GM21786 (cell line): ENCODE measurements around the gene GPR78.

ENCODE experiments used
- ATAC-seq: cut with Tn5 transposase; IDR thresholded peaks from one replicate; pipeline ENCODE4 v1.9.1; 2021; ENCODE audit not compliant: unreplicated experiment

GPR78 gene

DNA sequence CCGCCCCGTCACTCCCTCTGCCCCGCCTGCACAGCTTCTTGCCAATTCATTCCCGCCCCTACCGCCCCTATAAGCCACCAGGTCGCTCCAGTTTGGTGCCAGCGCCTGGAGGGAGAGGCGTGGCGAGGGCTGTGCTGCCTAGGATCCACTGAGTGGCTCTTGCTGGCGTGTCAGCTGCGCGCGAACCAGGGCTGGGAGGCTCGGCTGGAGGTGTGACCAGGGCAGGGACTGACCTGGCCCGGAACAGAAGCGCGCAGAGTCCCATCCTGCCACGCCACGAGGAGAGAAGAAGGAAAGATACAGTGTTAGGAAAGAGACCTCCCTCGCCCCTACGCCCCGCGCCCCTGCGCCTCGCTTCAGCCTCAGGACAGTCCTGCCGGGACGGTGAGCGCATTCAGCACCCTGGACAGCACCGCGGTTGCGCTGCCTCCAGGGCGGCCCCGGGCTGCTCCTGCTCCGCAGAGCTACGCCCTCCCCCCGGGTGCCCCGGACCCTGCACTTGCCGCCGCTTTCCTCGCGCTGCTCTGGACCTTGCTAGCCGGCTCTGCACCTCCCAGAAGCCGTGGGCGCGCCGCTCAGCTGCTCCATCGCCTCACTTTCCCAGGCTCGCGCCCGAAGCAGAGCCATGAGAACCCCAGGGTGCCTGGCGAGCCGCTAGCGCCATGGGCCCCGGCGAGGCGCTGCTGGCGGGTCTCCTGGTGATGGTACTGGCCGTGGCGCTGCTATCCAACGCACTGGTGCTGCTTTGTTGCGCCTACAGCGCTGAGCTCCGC, at the start of gene GPR78:
GPR78 (plus strand) TSS at position 72 of the 773 bp plus-strand sequence; CDS start at position 663, 591 bp downstream.
- no peak for ATAC-seq

GRCh38 chr4:8532245-8532781, 47.9 kb upstream of the GPR78 start:
- no peak for ATAC-seq

DNA sequence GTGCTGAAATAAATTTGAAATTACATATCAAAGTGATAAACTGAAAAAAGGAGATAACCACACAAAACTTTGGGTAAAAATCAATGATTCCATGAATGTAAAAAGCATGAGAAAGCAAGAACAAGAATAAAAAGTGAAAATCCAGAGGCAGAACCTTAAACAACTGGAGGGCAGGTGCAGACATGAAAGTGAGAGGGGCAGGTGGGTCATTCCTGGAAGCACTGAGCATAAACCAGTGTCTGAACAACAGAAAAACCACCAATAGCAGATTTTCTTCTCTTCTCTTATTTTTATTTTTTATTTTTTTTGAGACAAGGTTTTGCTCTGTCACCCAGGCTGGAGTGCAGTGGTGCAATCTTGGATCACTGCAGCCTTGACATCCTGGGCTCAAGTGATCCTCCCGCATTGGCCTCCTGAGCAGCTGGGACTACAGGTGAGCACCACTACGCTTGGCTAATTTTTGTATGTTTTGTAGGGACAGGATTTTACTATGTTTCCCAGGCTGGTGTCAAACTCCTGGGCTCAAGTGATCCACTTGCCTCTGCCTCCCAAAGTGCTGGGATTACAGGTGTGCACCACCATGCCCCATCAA, 46.8 kb upstream of the GPR78 start:
- ATAC-seq, result no peak

- ATAC-seq, result peak; percentile 78
Observed at GRCh38 chr4:8534129-8534528, 46.1 kb upstream of the GPR78 start.

DNA sequence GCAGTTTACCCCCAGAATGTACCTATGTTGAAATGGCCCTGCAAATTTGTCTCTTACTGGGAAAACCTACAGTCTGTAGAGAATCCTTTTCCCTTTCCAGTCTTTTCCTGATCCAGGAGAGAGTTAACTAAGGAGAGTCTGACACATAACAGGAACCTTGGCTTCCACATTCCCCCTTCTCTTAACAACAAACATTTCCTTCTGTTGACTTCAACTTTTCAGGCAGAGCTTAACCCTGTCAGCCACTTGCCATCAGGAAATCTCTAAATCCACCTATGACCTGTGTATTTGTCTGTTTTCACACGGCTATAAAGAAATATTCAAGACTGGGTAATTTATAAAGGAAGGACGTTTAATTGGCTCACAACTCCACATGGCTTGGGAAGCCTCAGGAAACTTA, 45.6 kb upstream of the GPR78 start:
- no peak for ATAC-seq

GRCh38 chr4:8536467-8536866, 43.7 kb upstream of the GPR78 start:
- ATAC-seq, result no peak

GRCh38 chr4:8537041-8537461, 43.1 kb upstream of the GPR78 start:
- no peak for ATAC-seq

DNA sequence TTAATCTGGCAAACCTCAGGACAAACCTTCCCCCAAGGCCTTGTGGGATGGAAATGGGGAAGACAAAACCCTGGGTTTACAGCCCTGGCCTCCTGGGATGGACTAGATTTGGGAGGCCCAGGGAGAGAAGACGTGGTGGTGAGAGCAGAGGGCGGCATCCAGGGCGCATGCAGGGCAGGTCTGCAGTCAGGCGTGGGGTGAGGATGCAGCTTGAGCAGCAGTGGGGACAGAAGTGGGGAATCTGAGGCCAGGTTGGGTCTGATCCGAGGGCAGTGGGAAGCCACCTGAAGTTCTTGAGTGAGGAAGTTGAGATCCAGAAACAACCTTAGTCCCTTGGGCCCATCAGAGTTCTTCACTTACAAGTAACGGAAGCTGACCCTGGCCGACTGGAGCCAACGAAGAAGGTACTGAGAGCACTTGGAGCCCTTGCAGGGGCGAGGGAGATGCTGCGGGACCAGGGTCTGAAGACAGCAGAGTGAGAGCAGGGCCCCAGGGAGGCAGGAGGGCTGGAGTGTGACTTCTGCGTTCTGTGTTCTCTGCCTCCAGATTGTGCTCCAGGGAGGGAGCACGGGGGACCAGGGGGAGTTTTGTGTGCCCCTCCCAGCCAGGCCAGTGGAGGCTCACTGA, 42.0 kb upstream of the GPR78 start:
- ATAC-seq, result no peak

- no peak for ATAC-seq
Observed at GRCh38 chr4:8538703-8539567, 41.3 kb upstream of the GPR78 start.

- ATAC-seq, result no peak
Observed at GRCh38 chr4:8539661-8540060, 40.5 kb upstream of the GPR78 start.

DNA sequence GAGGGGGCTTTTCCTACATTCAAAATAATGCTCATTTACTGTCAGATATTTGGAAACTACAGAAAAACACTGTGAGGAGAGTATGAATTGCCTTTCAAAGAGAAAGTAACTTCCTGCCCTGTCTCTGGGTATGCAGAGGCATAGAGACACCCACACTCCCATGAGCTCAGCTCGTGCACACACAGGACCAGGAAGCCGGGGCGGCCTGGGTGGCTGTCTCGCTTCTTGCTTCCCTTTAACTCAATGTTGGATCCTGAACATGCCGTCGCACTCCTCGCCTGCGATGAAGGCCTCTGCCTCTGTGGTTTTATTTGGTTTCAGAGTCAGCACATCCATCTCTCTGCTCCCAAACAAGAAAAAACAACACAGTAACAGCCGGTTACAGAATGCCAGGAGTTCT, 40.1 kb upstream of the GPR78 start:
- ATAC-seq, result no peak

DNA sequence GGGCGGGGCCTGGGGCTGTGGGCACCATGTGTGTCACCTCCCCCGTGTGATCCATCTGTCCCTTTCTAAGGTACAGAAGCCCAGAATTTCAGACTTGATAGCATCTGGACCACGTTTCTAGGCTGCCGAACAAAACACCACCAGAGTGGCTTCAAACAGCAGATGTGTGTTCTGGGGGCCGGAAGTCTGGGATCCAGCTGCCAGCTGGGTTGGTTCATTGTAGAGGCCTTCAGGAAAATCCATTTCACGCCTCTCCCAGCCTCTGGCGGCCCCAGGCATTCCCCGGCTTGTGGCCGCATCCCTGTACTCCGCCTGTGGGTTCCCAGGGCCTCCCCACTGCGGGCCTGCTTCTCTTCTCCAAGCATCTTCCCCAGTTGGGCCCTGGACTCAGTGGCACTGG, 39.6 kb upstream of the GPR78 start:
- no peak for ATAC-seq

GRCh38 chr4:8540991-8541390, 39.2 kb upstream of the GPR78 start:
- no peak for ATAC-seq

GRCh38 chr4:8541981-8542715, 38.0 kb upstream of the GPR78 start:
- no peak for ATAC-seq

GRCh38 chr4:8542776-8543525, 37.2 kb upstream of the GPR78 start:
- ATAC-seq, result no peak

DNA sequence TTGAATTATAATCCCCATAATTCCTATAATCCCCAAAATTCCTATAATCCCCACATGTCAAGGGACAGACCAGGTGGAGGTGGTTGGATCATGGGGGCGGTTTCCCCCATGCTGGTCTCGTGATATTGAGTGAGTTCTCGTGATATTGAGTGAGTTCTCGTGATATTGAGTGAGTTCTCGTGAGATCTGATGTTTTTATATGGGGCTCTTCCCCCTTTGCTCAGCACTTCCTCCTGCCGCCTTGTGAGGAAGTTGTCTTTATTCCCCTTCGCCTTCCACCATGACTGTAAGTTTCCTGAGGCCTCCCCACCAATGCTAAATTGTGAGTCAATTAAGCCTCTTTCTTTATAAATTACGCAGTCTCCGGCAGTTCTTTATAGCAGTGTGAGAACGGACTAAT, 36.6 kb upstream of the GPR78 start:
- no peak for ATAC-seq

DNA sequence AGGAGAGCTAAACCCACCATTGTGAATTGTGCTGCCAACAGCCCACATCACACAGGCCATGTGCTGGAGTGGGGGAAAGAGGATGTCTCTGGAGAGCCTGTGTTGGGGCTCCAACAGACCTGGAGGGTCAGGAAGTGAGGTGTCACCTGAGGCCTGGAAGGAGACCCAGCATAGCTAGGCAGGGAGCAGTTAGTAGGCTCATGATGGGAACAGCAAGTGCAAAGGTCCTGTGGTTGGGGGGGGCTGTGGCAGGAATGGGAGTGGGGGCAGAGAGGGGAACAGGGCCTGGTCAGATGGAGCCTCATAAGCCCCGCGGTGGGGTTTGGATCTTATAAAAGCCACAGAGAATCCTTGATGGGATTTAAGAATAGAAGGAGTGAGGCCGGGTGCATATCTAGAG, 35.9 kb upstream of the GPR78 start:
- ATAC-seq, result no peak

DNA sequence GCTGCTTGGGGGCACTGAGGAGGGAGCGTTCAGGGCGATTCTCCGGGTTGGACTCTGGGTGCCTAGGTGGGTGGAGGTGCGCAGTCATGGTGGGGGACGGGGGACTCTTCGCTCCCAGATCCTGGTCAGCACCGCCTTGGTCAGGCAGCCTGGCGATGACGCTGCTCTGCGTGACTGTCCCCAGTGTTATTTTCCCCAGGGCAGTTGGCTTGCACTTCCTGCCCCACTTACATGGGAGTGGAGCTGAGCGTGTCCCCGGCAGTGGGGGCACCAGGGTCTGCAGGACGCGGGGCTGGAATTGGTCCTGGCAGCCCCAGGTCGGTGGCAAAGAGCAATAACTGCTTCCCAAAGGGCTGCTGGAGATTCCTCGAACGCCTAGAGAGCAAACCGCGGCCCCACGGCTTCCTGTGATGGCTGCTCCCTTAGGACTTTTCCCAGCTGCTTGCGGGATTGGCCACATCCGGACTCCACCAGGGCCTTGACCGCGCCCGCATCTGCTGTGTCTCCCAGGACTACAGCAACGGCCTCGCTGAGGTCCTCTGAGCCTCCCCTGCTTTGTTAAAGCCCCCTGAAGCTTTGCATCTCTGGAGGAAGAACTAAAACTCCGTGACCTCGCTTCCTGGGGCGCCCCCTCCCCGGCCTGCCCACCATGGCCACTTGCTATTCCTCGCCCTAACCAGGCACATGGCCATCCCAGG, 35.3 kb upstream of the GPR78 start:
- ATAC-seq, result no peak

DNA sequence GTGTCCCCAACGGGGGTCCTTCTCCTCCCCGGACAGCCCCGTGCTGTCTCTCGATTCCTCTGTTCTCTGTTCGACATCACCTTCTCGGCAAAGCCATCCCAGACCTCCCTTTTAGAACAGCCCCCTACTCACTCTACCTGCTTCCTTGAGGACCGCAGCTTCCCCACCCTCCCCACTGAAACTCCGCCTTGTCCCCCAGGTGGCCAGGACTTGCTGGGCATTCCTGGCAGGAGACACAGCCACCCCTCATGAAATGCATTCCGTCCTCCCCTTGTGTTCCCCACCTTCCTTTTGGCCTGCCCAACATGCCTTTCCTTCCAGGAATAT, 34.8 kb upstream of the GPR78 start:
- no peak for ATAC-seq
